Measurements from ENCODE around the gene ELAVL2. TPM values are rescaled to one million over a fixed set of nuclear protein-coding genes. Genes with fewer than 3 reads are reported as not detected.

Gene ELAVL2
- total and polyA plus RNA-seq, 2 donors (not counting 3 experiments of a cell fraction or from before 2014, with no cell fraction given), result 0.06 to 0.20 TPM

DNA sequence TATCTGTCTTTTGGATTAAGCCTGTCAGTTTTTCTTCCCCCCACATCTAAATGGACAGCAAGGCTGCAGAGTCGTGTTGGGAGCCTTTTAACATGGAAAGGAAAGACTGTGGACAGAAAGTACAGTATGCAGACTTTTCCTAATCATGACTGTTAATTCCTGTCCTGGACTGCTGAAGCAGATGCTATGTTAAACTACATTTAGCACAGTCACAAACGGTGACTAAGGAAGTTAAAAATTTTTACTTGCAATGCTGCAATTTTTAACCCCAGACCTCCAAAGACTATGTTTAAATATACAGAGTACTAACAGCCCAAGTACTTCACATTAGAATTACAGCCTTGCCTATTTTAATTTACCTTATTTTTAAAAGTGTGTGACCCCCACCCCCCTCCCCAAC lies 51.8 kb downstream of the ELAVL2 start:
- no peaks in the 10 kb centered on the region for H3K9me3 ChIP-seq (replicated peaks; ENCODE audit: control insufficient read depth, insufficient read depth, low read length)
- TF ChIP-seq MYC (IDR thresholded peaks at IDR 0.05; ENCODE audit: low read depth, low read length), result no peak
- TF ChIP-seq FOS (IDR thresholded peaks at IDR 0.05; ENCODE audit: borderline replicate concordance, insufficient read depth, low read length), result no peak
- no peak for TF ChIP-seq JUN (IDR thresholded peaks at IDR 0.05; ENCODE audit: borderline replicate concordance, insufficient read depth, insufficient read length, low read depth)
- TF ChIP-seq, protein P1, sequence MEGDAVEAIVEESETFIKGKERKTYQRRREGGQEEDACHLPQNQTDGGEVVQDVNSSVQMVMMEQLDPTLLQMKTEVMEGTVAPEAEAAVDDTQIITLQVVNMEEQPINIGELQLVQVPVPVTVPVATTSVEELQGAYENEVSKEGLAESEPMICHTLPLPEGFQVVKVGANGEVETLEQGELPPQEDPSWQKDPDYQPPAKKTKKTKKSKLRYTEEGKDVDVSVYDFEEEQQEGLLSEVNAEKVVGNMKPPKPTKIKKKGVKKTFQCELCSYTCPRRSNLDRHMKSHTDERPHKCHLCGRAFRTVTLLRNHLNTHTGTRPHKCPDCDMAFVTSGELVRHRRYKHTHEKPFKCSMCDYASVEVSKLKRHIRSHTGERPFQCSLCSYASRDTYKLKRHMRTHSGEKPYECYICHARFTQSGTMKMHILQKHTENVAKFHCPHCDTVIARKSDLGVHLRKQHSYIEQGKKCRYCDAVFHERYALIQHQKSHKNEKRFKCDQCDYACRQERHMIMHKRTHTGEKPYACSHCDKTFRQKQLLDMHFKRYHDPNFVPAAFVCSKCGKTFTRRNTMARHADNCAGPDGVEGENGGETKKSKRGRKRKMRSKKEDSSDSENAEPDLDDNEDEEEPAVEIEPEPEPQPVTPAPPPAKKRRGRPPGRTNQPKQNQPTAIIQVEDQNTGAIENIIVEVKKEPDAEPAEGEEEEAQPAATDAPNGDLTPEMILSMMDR (IDR thresholded peaks at IDR 0.05; ENCODE audit: extremely low read depth in 1 of 2, insufficient read depth in 1 of 2, low read depth in 1 of 2, low read length in 2 of 2), result no peak
- TF ChIP-seq POLR2A (IDR thresholded peaks at IDR 0.05; ENCODE audit: low read depth, low read length), result no peak
- no peak for TF ChIP-seq EZH2 (IDR thresholded peaks at IDR 0.05; ENCODE audit: borderline replicate concordance, low read depth, low read length, severe bottlenecking)
- TF ChIP-seq MAX (IDR thresholded peaks at IDR 0.05; ENCODE audit: insufficient read depth, insufficient read length), result no peak
- TF ChIP-seq POLR2AphosphoS5 (IDR thresholded peaks at IDR 0.05; ENCODE audit: insufficient read depth, low read depth, low read length), result no peak
- TF ChIP-seq GATA2 (IDR thresholded peaks at IDR 0.05; ENCODE audit: insufficient read depth, insufficient read length, low read depth, low read length), result no peak
- H3K9ac ChIP-seq (replicated peaks; ENCODE audit: extremely low read depth, insufficient read depth, low read length), result no peak overlapping the region
- H4K20me1 ChIP-seq (replicated peaks; ENCODE audit: control insufficient read depth, extremely low read depth, insufficient read depth, low read length), result no peaks in the 10 kb centered on the region
- no peaks in the 10 kb centered on the region for H3K9me1 ChIP-seq (replicated peaks; ENCODE audit: control insufficient read depth, extremely low read depth, insufficient read depth, low read length)
- H3K79me2 ChIP-seq (ENCODE audit: control insufficient read depth, insufficient read depth, low read length), result no peaks in the 10 kb centered on the region
- H2AFZ ChIP-seq (ENCODE audit: low read depth, low read length), result no peak overlapping the region
- H3K27me3 ChIP-seq (ENCODE audit: control insufficient read depth in 2 of 2, insufficient read depth in 2 of 2, low read length in 2 of 2), result no peaks in the 10 kb centered on the region
- ChIA-PET POLR2A (no interaction called here), CTCF (no interaction called here)
- no peaks in the 10 kb centered on the region for H3K36me3 ChIP-seq (ENCODE audit: control insufficient read depth in 2 of 2, extremely low read depth in 1 of 2, insufficient read depth in 2 of 2, low read length in 2 of 2)
- no peak for FAIRE-seq
- no peak for DNase-seq (ENCODE audit: low read depth, low spot score)
- no peak overlapping the region for H3K27ac ChIP-seq (ENCODE audit: insufficient read depth, low read depth, low read length)
- dilution Hi-C loops (cut with MboI; ENCODE audit: extremely low pct_ligation_motif_present, low sequenced_read_pairs), result no loop called here
- intact Hi-C loops (cut with micrococcal nuclease), result no loop called here
- BruUV-seq (replicated peaks), result no TSS peak
- H3K4me3 ChIP-seq (replicated peaks in 1 of 3; ENCODE audit: insufficient read depth in 1 of 3, low read depth in 1 of 3, low read length in 3 of 3), result no peak overlapping the region
- H3K4me1 ChIP-seq (ENCODE audit: control insufficient read depth, extremely low read depth, insufficient read depth, low read length), result no peaks in the 10 kb centered on the region
- H3K4me2 ChIP-seq (ENCODE audit: insufficient read depth, low read length), result no peak overlapping the region

Measured in endothelial cell of umbilical vein (primary cell).